Neural cell (in vitro differentiated cells): ENCODE measurements around the gene MYNN. TPM values are rescaled to one million over a fixed set of nuclear protein-coding genes. Genes with fewer than 3 reads are reported as not detected.

Experiments
- H2AFZ ChIP-seq: fragments of 200-600, 300-800 bp; sonication (generic), shearing (Covaris generic); 2 replicates; pipeline ENCODE4 v1.6.0; 2014; ENCODE audit warnings: low read depth, mild to moderate bottlenecking, antibody characterized with exemption, low read length, moderate library complexity
- H3F3A ChIP-seq: fragments of 200-600 bp; shearing (Covaris generic); 2 replicates; pipeline ENCODE4 v1.6.1; 2016; ENCODE audit warnings: mild to moderate bottlenecking, moderate library complexity, mixed read lengths, antibody characterized with exemption, low read length; ENCODE audit not compliant: insufficient read depth, poor library complexity, severe bottlenecking
- H3K27ac ChIP-seq: fragments of 200-600, 300-800 bp; sonication (generic), shearing (Covaris generic); 2 replicates; pipeline ENCODE4 v1.5.1; 2014; ENCODE audit warnings: mild to moderate bottlenecking, low read length, moderate library complexity
- H3K27me3 ChIP-seq: fragments of 300-800, 200-600 bp; sonication (generic), shearing (Covaris generic); 2 replicates; pipeline ENCODE4 v1.6.0; 2014; ENCODE audit warnings: mild to moderate bottlenecking, low read depth, low read length, moderate library complexity; ENCODE audit not compliant: insufficient read depth
- H3K36me3 ChIP-seq: fragments of 300-800, 200-600 bp; sonication (generic), shearing (Covaris generic); 2 replicates; pipeline ENCODE4 v1.5.1; 2014; ENCODE audit warnings: mild to moderate bottlenecking, antibody characterized with exemption, low read length, moderate library complexity; ENCODE audit not compliant: insufficient read depth
- H3K4me2 ChIP-seq: fragments of 300-800, 200-600 bp; sonication (generic), shearing (Covaris generic); 2 replicates; pipeline ENCODE4 v1.6.0; 2014; ENCODE audit warnings: mild to moderate bottlenecking, low read length
- H3K4me3 ChIP-seq: fragments of 300-800, 200-600 bp; sonication (generic), shearing (Covaris generic); 2 replicates; pipeline ENCODE4 v1.5.1; 2014; ENCODE audit warnings: mild to moderate bottlenecking, low read length, moderate library complexity
- H3K79me2 ChIP-seq: fragments of 200-600 bp; shearing (Covaris generic); replicated peaks from 2 replicates; pipeline ENCODE4 v1.6.0; 2014; ENCODE audit warnings: mild to moderate bottlenecking, low read length, moderate library complexity; ENCODE audit not compliant: insufficient read depth
- H3K9ac ChIP-seq: fragments of 300-800, 200-600 bp; sonication (generic), shearing (Covaris generic); 2 replicates; pipeline ENCODE4 v1.6.1; 2016; ENCODE audit warnings: mild to moderate bottlenecking, low read length, mixed read lengths
- H3K9me2 ChIP-seq: fragments of 200-600 bp; shearing (Covaris generic); 2 replicates; pipeline ENCODE4 v1.6.1; 2016; ENCODE audit warnings: mild to moderate bottlenecking, low read length, mixed read lengths; ENCODE audit not compliant: insufficient read depth
- H3K9me3 ChIP-seq: fragments of 200-600, 300-800 bp; sonication (generic), shearing (Covaris generic); 2 replicates; pipeline ENCODE4 v1.6.1; 2016; ENCODE audit warnings: mild to moderate bottlenecking, mixed run types, low read length, moderate library complexity, mixed read lengths
- H4K20me1 ChIP-seq: fragments of 200-600 bp; shearing (Covaris generic); 2 replicates; pipeline ENCODE4 v1.6.1; 2016; ENCODE audit warnings: mild to moderate bottlenecking, mixed run types; ENCODE audit not compliant: insufficient read depth
- CTCF ChIP-seq: fragments of 450-650 bp; IDR thresholded peaks from 2 replicates; pipeline ENCODE4 v1.5.1; 2014; ENCODE audit warnings: antibody characterized with exemption, mild to moderate bottlenecking, moderate library complexity; ENCODE audit not compliant: poor library complexity, severe bottlenecking
- EP300 ChIP-seq: fragments of 450-650 bp; conservative IDR thresholded peaks from 2 replicates; pipeline ENCODE4 v1.6.1; 2014; ENCODE audit warnings: antibody characterized with exemption, mild to moderate bottlenecking, moderate library complexity; ENCODE audit not compliant: poor library complexity, severe bottlenecking
- EZH2 ChIP-seq: fragments of 200-600, 300-800 bp; shearing (Covaris generic), sonication (generic); IDR thresholded peaks from 2 replicates; pipeline ENCODE4 v1.6.1; 2014; ENCODE audit warnings: antibody characterized with exemption, low read length, borderline replicate concordance, mild to moderate bottlenecking; ENCODE audit not compliant: insufficient read depth, poor library complexity, severe bottlenecking
- MXI1 ChIP-seq: fragments of 450-650 bp; conservative IDR thresholded peaks from 2 replicates; pipeline ENCODE4 v1.6.1; 2014; ENCODE audit warnings: antibody characterized with exemption, mild to moderate bottlenecking; ENCODE audit not compliant: poor library complexity, severe bottlenecking
- POLR2AphosphoS5 ChIP-seq: IDR thresholded peaks from 2 replicates; pipeline ENCODE4 v1.6.1; 2012
- RAD21 ChIP-seq: fragments of 450-650 bp; conservative IDR thresholded peaks from 2 replicates; pipeline ENCODE4 v1.6.1; 2014; ENCODE audit warnings: antibody characterized with exemption, mild to moderate bottlenecking, moderate library complexity
- REST ChIP-seq: IDR thresholded peaks from 2 replicates; pipeline ENCODE4 v1.6.1; 2012; ENCODE audit warnings: borderline replicate concordance
- SMC3 ChIP-seq: fragments of 450-650 bp; conservative IDR thresholded peaks from 2 replicates; pipeline ENCODE4 v1.6.1; 2014; ENCODE audit warnings: antibody characterized with exemption, mild to moderate bottlenecking, moderate library complexity; ENCODE audit not compliant: poor library complexity
- TAF1 ChIP-seq: IDR thresholded peaks from 2 replicates; pipeline ENCODE4 v1.6.1; 2012; ENCODE audit warnings: low read depth
- polyA plus RNA-seq: library from polyadenylated mRNA; depleted of rRNA; stranded (reverse); fragments of >200 nt; gene quantifications from 2 replicates; pipeline ENCODE4 v1.2.3, GENCODE V29; 2014

The MYNN gene
- polyA plus RNA-seq, 1 donor from 2014 or later: 27.0 TPM

GRCh38 chr3:169813278-169813677, 40.1 kb downstream of the MYNN start:
- no peak for TF ChIP-seq RAD21
- TF ChIP-seq POLR2AphosphoS5: no peak
- TF ChIP-seq TAF1: no peak
- no peak for TF ChIP-seq CTCF
- TF ChIP-seq SMC3: no peak
- no peak for TF ChIP-seq REST
- no peak for TF ChIP-seq EP300
- no peak for TF ChIP-seq EZH2
- TF ChIP-seq MXI1: no peak
- Histone ChIP-seq H3K9me2 (no peaks in the 10 kb centered on the region), H3K4me2 (no peak overlapping the region), H3F3A (no peaks in the 10 kb centered on the region), H4K20me1 (no peaks in the 10 kb centered on the region), H3K36me3 (no peaks in the 10 kb centered on the region), H3K9me3 (no peaks in the 10 kb centered on the region), H3K27me3 (no peaks in the 10 kb centered on the region), H3K9ac (no peak overlapping the region), H3K79me2 (no peaks in the 10 kb centered on the region), H3K4me3 (no peak overlapping the region), H2AFZ (no peak overlapping the region), H3K27ac (no peak overlapping the region)

GRCh38 chr3:169813757-169814517, 40.7 kb downstream of the MYNN start:
- Histone ChIP-seq H2AFZ (no peak overlapping the region), H3K27ac (no peak overlapping the region), H3K9ac (no peak overlapping the region), H3F3A (no peaks in the 10 kb centered on the region), H3K9me2 (no peaks in the 10 kb centered on the region), H3K79me2 (no peaks in the 10 kb centered on the region), H4K20me1 (no peaks in the 10 kb centered on the region), H3K4me2 (no peak overlapping the region), H3K36me3 (no peaks in the 10 kb centered on the region), H3K4me3 (no peak overlapping the region), H3K9me3 (no peaks in the 10 kb centered on the region), H3K27me3 (no peaks in the 10 kb centered on the region)
- TF ChIP-seq TAF1 (no peak), EZH2 (no peak), EP300 (no peak), REST (no peak), POLR2AphosphoS5 (no peak), RAD21 (no peak), SMC3 (no peak), MXI1 (no peak), CTCF (no peak)
